ENCODE results near the gene BBLN.

The BBLN gene

GRCh38 chr9:128120741-128121465 lies 39.2 kb upstream of the BBLN start:
- no peak for DNase-seq (ENCODE audit: low spot score)

GRCh38 chr9:128121466-128121810 lies 38.6 kb upstream of the BBLN start:
- no peak for TF ChIP-seq CTCF (IDR thresholded peaks at IDR 0.05; ENCODE audit: borderline replicate concordance, control extremely low read depth, extremely low read depth, insufficient read depth, missing control alignments)
- DNase-seq (ENCODE audit: low spot score): no peak
- in situ Hi-C loops (cut with MboI; ENCODE audit: low sequenced_read_pairs, unreplicated experiment): no loop called here

More at GRCh38 chr9:128120741-128121465, 39.2 kb upstream of the BBLN start:
- no peak for TF ChIP-seq CTCF (IDR thresholded peaks at IDR 0.05; ENCODE audit: borderline replicate concordance, control extremely low read depth, extremely low read depth, insufficient read depth, missing control alignments)
- in situ Hi-C loops (cut with MboI; ENCODE audit: low sequenced_read_pairs, unreplicated experiment): no loop called here

GRCh38 chr9:128121924-128122808 lies 37.9 kb upstream of the BBLN start:
- TF ChIP-seq CTCF (IDR thresholded peaks at IDR 0.05; ENCODE audit: borderline replicate concordance, control extremely low read depth, extremely low read depth, insufficient read depth, missing control alignments): no peak
- in situ Hi-C loops (cut with MboI; ENCODE audit: low sequenced_read_pairs, unreplicated experiment): no loop called here
- DNase-seq (ENCODE audit: low spot score): no peak

GRCh38 chr9:128122809-128123175 lies 37.3 kb upstream of the BBLN start:
- in situ Hi-C loops (cut with MboI; ENCODE audit: low sequenced_read_pairs, unreplicated experiment): no loop called here
- TF ChIP-seq CTCF (IDR thresholded peaks at IDR 0.05; ENCODE audit: borderline replicate concordance, control extremely low read depth, extremely low read depth, insufficient read depth, missing control alignments): no peak
- no peak for DNase-seq (ENCODE audit: low spot score)

- no peak for TF ChIP-seq CTCF (IDR thresholded peaks at IDR 0.05; ENCODE audit: borderline replicate concordance, control extremely low read depth, extremely low read depth, insufficient read depth, missing control alignments)
- in situ Hi-C loops (cut with MboI; ENCODE audit: low sequenced_read_pairs, unreplicated experiment): no loop called here
- no peak for DNase-seq (ENCODE audit: low spot score)
These were observed 36.5 kb upstream of the BBLN start for GRCh38 chr9:128123451-128124080.

GRCh38 chr9:128124451-128124850 lies 35.6 kb upstream of the BBLN start:
- TF ChIP-seq CTCF (IDR thresholded peaks at IDR 0.05; ENCODE audit: borderline replicate concordance, control extremely low read depth, extremely low read depth, insufficient read depth, missing control alignments): no peak
- DNase-seq (ENCODE audit: low spot score): no peak
- in situ Hi-C loops (cut with MboI; ENCODE audit: low sequenced_read_pairs, unreplicated experiment): no loop called here

Measured in GM13976 (cell line).